Nephron progenitor cell (in vitro differentiated cells): Measurements from ENCODE around the gene G0S2.
A peak's percentile ranks its signal among the peaks of the same experiment; 100 is the strongest.

Source experiments
- DNase-seq: peaks from one replicate; pipeline ENCODE4 v3.0.0; 2021
- H3K27ac Mint-ChIP-seq: 2 replicates; pipeline ENCODE4 v1.8.0; 2021; ENCODE audit warnings: mild to moderate bottlenecking, moderate library complexity, mixed read lengths
- H3K27me3 Mint-ChIP-seq: 2 replicates; pipeline ENCODE4 v1.8.0; 2021; ENCODE audit warnings: mild to moderate bottlenecking, low read depth, mixed read lengths; ENCODE audit not compliant: poor library complexity
- H3K36me3 Mint-ChIP-seq: 2 replicates; pipeline ENCODE4 v1.8.0; 2021; ENCODE audit warnings: low read depth, mixed read lengths
- H3K4me1 Mint-ChIP-seq: 2 replicates; pipeline ENCODE4 v1.8.0; 2021; ENCODE audit warnings: mixed read lengths
- H3K4me3 Mint-ChIP-seq: 2 replicates; pipeline ENCODE4 v1.8.0; 2021; ENCODE audit warnings: mild to moderate bottlenecking, moderate library complexity, mixed read lengths
- H3K9me3 Mint-ChIP-seq: 2 replicates; pipeline ENCODE4 v1.8.0; 2021; ENCODE audit warnings: mild to moderate bottlenecking, moderate library complexity, mixed read lengths
- TF ChIP-seq, protein P1 (sequence below): fragments of 200-600 bp; sonication (generic); IDR thresholded peaks from 2 replicates; pipeline ENCODE4 v1.5.0; 2021; ENCODE audit warnings: antibody characterized with exemption

The G0S2 gene

DNA sequence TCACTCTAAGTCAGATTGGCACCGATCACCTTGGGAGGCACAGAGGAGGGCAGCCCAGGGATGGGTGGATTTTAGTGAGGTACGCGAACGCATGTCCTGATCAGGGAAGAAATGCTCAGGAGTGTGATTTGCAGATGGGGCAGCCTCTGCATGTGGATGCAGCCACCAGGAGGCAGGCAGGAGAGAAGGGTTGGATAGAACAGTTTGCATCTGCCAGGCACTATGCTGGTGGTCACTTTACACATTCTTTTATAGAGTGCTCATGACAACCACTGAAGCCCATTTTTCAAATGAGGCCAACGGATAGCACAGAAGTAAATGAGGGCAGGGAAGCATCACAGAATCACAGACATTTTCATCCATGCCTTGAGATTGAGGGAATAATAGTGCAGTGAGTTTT lies 28.7 kb upstream of the G0S2 start:
- no peak for DNase-seq
- Mint-ChIP-seq H3K4me1 (peaks cover 55% of the 10 kb centered on the region), H3K27ac (no peak overlapping the region)

DNA sequence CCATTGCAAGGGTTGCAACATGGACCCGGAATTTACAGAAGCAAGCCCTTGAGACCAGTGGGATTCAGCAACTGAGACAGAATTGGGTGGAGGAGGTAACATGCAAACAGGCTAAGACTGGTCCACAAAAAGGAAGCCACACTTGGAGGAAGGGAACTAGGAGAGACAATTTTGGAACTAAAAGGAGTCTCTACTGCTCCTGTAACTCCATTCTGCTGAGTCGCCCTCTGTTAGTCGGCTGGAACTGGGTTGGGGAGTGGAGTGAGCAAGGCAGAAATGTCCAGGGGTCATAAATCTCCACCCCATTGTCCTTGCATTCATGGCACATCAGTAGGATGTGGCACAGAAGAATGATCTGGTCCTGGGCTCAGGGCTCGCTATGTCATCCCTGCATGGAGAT lies 28.1 kb upstream of the G0S2 start:
- Mint-ChIP-seq H3K36me3 (no peaks in the 10 kb centered on the region), H3K9me3 (no peaks in the 10 kb centered on the region), H3K27ac (peak overlapping the region; percentile 57), H3K4me1 (peaks cover 51% of the 10 kb centered on the region), H3K4me3 (no peak overlapping the region), H3K27me3 (peaks cover 14% of the 10 kb centered on the region)
- TF ChIP-seq, protein P1, sequence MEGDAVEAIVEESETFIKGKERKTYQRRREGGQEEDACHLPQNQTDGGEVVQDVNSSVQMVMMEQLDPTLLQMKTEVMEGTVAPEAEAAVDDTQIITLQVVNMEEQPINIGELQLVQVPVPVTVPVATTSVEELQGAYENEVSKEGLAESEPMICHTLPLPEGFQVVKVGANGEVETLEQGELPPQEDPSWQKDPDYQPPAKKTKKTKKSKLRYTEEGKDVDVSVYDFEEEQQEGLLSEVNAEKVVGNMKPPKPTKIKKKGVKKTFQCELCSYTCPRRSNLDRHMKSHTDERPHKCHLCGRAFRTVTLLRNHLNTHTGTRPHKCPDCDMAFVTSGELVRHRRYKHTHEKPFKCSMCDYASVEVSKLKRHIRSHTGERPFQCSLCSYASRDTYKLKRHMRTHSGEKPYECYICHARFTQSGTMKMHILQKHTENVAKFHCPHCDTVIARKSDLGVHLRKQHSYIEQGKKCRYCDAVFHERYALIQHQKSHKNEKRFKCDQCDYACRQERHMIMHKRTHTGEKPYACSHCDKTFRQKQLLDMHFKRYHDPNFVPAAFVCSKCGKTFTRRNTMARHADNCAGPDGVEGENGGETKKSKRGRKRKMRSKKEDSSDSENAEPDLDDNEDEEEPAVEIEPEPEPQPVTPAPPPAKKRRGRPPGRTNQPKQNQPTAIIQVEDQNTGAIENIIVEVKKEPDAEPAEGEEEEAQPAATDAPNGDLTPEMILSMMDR, result no peak
- DNase-seq, result peak; percentile 24

More for the DNA sequence above, 28.7 kb upstream of the G0S2 start:
- Mint-ChIP-seq H3K4me3 (peak overlapping the region; percentile 27), H3K36me3 (no peaks in the 10 kb centered on the region), H3K9me3 (no peaks in the 10 kb centered on the region), H3K27me3 (peaks cover 14% of the 10 kb centered on the region)
- TF ChIP-seq, protein P1, result no peak

DNA sequence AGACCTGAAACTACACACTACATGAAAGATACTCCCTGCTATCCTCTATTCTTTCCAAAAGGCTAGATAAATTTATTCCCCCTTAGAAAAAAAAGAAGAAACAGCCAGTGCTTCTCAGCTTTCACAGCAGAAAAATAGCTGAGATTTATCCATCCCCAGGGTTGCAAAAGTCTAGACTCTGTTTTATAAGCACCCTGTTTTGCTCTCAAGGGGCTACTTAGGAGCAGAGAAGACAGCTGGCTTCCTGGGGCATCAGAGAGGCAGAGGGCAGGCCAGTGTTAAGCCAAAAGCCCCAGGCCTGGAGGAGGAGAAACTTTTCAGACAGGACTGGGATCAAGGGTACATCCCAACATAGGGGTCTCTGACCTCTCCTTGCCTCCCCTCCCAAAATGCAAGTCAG lies 26.9 kb upstream of the G0S2 start:
- Mint-ChIP-seq H3K4me1 (peaks cover 50% of the 10 kb centered on the region), H3K27ac (peak overlapping the region; percentile 60), H3K27me3 (peaks cover 11% of the 10 kb centered on the region), H3K9me3 (no peaks in the 10 kb centered on the region), H3K36me3 (no peaks in the 10 kb centered on the region), H3K4me3 (no peak overlapping the region)
- TF ChIP-seq, protein P1, result no peak
- no peak for DNase-seq

DNA sequence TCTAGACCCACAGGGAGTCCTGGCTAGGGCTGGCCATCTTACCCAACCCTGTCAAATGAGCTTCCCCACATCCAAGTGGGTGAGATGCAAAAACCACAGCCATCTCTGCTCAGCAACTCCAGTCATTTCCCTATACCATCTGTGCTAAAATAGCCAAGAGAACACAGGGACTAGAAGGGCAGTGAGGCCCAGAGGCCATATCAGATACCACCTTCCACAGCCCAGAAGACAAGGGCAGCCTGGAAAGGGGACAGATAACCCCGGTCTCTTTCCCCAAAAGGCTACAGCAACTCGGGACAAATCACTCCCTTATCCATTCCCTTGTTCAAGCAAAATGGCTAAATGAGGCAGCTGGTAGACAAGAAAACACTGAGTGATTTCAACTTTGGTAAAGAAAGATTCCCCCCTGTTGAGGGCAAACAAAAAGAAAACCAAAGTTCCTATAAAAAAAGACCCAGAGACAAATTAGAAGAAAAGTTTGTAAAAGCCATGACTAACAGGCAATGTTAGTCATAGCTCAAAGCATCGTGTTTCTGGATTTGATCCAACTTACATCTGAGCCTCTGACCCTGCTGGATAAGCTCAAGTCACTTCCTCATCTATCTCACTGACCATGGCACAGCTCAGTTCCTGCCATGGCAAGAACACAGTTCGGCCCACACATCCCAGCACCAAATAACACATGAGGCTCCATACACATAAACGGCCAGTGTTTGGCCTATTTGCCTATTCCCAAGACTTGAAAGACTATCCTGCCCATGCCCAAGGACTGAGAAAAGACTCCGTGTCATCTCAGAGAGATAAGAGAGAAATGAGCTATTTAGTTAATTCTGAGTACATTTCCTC lies 26.1 kb upstream of the G0S2 start:
- no peak overlapping the region for H3K27ac Mint-ChIP-seq
- H3K4me3 Mint-ChIP-seq, result no peak overlapping the region
- TF ChIP-seq, protein P1, result no peak
- DNase-seq, result no peak
- no peaks in the 10 kb centered on the region for H3K9me3 Mint-ChIP-seq
- peaks cover 51% of the 10 kb centered on the region for H3K4me1 Mint-ChIP-seq
- peaks cover 15% of the 10 kb centered on the region for H3K27me3 Mint-ChIP-seq
- H3K36me3 Mint-ChIP-seq, result no peaks in the 10 kb centered on the region

DNA sequence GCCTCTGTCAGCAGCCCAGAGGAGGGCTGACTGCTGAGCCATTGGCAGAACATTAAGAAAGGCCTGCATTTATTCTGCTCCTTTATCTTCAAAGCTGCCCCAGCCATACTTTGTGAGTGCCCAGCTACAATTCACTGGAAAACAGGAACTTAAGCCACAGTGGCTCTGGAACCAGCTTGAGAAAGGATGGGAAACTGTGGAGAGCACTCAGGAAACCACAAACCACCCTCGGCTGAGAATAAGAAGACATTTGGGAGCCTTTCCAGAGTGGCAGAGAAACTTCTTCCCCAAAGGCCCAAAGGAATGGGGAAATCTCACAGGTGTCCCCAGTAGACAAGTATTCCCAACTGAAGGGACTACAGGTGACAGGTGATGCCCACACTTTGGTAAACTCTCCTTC lies 24.8 kb upstream of the G0S2 start:
- H3K4me1 Mint-ChIP-seq, result peaks cover 52% of the 10 kb centered on the region

More for the DNA sequence above, 24.8 kb upstream of the G0S2 start:
- Mint-ChIP-seq H3K36me3 (no peaks in the 10 kb centered on the region), H3K4me3 (no peak overlapping the region), H3K27ac (no peak overlapping the region), H3K9me3 (no peaks in the 10 kb centered on the region), H3K27me3 (peaks cover 6% of the 10 kb centered on the region)
- TF ChIP-seq, protein P1, result no peak
- DNase-seq, result no peak
